Lung microvascular endothelial cell (primary cell): ENCODE results near the gene PRDM16. TPM values are rescaled to one million over a fixed set of nuclear protein-coding genes. Genes with fewer than 3 reads are reported as not detected.

ENCODE experiments used
- DNase-seq, 2 donors: peaks; one replicate each; pipeline versions ENCODE4 v3.0.0 to v3.0.0-alpha.2; 2010; ENCODE audit warnings: low read depth in 2 of 2
- total RNA-seq: library from RNA; depleted of rRNA; stranded (reverse); fragments of >200 nt; gene quantifications from 2 replicates; pipeline ENCODE4 v1.2.1, GENCODE V29; 2014

The PRDM16 gene
- 0.22 TPM in 1 of 2 replicates, not detected in the other for total RNA-seq

DNA sequence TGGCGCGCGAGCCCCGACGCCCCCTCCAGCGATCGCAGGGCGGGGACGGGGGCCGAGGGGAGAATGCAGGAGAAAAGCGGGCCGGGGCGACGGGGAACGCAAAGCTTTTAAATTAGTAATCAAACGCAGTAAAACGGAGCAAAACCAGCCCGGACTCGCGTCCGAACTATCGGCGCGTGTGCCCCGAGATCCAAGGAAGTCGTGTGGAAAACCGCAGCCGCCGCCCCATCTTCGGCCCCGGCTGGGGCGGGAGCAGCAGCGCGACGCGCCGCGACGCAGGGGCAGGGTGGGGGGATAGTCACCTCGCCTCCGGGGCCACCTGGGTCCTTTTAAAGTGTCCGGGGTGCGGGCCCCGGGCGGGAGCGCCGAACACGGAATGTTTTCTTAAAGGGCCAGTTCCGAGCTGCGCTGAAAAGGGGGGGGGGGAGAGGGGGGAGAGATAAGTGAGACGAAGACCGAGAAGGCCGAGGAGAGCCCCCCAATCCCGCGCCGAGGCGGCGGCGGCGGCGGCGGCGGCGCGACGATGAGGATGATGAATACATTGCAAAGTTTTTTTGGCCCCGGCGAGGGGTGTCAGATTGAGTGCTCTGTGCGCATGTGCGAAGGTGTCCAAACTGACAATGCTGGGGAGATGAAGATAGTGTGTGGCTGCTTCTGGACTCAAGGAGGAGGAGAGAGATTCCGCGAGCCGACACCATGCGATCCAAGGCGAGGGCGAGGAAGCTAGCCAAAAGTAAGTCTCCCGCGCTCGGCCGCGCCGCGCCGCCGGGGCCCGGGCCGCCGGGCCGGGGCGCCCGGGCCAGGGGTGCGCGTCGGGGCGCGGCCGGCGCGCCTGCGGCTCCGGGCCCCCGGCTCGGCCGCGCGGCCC lies at the start of gene PRDM16:
PRDM16 (plus strand) TSS at position 640 of the 868 bp plus-strand sequence; CDS start at position 697, 57 bp downstream.
- peak in 1 of 2 donors; percentile 13 for DNase-seq

DNA sequence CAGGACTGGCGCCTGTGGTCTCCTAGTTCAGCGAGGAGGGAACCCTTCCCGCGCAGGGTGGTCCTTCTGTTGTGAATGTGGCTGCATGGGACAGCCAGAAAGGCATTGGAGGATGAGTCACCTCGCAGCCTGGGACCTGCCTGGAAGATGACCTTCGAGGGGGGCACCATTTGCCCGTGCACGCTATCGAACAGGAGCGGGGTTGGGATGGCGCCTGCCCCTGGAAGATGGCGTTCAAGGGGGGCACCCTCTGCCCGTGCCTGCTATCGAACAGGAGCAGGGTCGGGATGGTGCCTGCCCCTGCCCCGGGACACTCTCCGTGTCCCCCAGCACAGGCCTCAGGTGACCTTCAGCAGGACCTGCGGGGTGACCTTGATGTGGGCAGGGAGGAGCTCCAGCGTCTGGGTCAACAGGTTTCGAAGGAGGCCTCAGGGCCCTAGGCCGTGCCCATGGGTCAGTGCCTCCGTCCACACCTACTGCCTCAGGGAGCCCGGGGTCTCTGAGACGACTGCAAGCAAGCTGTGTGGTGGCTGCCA lies 49.4 kb upstream of the PRDM16 start:
- DNase-seq = no peak

DNA sequence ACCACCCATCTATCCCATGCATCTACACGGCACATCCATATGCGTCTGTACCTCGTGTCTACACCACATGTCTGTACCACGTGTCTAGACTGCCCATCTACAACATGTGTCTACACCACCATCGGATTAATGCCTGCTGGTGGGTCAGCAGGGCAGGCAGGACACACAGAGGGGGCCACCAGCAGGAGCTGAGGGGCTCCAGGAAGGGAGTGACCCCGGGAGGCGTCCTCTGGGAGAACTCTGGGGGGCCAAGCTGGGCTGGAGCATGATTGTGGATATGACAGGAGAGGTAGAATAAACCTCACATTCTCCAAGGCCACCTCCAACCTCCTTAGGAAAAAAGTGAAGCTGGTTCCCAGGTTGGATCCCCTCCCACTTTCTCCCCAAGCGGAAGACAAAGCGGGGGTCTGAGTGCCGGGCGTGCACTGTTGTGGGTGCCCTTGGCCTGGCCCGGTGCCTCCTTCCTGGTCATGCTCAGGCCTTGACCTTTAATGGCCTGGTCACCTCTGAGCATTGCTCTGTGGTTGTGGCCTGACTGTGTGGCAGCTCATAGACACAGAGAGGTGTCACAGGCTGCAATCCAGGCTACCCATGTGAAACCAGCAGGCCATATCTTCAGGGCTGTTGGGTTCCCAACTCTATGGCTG lies 48.6 kb upstream of the PRDM16 start:
- DNase-seq = no peak

DNA sequence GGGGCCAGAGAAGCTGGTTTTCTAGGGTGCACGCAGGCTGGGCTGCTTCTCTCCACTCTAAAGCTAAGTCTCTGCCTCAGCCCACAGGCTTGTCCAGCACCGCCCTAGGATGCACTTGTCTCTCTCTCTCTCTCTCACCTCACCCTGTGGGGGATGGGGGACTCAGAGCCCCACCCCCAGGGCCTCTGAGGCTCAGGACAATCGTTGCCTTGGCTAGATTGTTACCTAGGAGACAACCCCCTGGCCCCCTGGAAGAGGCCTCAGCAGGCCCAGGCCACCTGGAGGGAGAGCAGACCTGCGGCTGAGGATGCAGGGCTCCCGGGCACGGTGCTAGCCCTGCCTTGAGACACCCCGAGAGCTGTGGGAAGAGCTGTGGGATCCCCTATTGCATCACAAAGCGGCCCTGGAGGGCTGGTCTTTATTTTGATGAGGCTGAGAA lies 47.8 kb upstream of the PRDM16 start, which contains the start of gene ACTRT2:
ACTRT2 (plus strand) TSS at position 235 of the 439 bp plus-strand sequence. CDS start 220 bp downstream, outside the sequence.
- DNase-seq = no peak

DNA sequence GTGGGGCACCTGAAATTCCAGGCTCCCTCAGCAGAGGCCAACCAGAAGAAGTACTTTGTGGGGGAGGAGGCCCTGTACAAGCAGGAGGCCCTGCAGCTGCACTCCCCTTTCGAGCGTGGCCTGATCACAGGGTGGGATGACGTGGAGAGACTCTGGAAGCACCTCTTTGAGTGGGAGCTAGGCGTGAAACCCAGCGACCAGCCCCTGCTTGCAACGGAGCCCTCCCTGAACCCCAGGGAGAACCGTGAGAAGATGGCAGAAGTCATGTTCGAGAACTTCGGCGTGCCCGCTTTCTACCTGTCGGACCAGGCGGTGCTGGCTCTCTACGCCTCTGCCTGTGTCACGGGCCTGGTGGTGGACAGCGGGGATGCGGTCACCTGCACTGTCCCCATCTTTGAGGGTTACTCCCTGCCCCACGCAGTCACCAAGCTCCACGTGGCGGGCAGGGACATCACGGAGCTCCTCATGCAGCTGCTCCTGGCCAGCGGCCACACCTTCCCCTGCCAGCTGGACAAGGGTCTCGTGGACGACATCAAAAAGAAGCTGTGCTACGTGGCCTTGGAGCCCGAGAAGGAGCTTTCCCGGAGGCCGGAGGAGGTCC lies 47.1 kb upstream of the PRDM16 start:
- no peak for DNase-seq

DNA sequence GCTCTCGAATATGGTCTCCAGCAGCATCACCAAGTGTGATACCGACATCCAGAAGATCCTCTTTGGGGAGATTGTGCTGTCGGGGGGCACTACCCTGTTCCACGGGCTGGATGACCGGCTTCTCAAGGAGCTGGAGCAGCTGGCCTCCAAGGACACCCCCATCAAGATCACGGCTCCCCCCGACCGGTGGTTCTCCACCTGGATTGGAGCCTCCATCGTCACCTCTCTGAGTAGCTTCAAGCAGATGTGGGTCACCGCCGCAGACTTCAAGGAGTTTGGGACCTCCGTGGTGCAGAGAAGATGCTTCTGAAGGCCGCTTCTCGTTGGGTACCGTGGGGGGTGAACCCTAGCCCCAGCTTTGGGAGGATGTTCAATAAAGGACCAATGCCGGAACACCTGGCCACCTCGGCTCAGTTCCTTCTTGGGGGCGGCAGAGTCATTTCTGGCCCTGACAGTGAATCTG lies 46.5 kb upstream of the PRDM16 start:
- DNase-seq = no peak

DNA sequence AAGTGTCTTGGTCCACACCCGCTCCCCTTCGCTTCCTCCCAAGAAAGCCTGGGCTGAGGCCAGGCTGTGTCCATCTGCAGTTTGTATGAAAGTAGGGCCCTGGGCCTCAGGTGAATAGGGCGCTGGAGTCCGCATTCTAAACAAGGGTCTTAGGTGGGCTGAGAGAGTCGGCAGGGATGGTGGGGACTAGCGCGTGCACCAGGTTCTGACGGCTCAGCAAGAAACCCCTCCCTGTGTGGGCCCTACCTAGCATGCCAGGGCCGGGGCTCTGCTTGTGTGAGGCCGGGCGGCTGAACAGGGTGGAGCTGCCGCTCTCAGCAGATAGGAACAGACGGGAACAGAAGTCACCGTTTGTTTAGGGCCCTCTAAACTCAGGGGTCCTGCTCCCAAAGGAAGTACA lies 46.0 kb upstream of the PRDM16 start:
- DNase-seq = no peak

DNA sequence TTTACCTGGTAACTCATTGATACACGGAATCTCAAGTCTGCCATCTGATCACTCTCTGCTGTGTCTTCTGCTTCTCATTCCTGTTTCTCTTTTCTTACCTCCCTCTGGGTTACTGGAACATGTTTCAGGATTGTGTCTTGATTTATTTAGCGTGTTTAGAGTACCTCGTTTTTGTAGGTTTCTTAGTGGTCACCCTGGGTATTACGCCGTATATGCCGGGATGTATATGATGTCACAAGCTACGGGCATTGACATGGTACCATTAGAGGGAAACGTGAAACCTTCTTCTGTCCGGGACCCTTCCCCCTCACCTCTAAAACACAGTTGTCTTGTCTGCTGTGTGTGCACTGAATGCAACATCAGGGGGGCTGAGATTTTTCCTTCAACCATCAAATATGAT lies 45.0 kb upstream of the PRDM16 start:
- no peak for DNase-seq

DNA sequence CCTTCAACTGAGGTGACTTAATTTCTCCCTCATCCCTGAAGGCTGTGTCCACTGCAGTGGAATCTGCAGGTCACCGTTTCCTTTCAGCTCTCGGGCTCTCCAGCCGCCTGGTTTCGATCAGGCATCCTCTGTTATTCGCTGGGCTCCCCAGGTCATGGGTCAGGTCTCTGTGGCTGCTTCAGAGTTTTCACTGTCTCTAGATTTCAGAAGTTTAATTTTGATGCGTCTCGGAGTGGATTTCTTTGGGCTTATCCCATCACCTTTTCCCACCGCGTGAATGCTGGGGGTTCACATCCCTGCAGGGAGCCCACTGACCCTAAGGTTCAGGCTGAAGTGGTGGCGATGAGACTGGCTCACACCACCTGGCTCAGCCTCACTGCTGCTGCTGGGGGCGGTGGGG lies 44.4 kb upstream of the PRDM16 start:
- DNase-seq = no peak

DNA sequence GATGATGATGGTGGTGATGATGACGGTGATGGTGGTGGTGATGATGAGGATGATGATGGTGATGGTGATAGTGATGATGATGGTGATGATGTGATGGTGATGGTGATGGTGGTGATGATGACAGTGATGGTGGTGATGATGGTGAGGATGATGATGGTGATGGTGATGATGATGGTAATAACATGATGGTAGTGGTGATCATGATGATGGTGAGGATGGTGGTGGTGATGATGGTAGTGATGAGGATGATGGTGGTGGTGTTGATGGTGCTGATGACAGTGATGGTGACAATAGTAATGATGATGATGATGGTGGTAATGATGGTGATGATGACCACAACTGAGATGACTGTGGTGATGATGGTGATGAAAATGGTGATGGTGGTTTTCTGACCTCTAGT lies 42.9 kb upstream of the PRDM16 start:
- DNase-seq = no peak

DNA sequence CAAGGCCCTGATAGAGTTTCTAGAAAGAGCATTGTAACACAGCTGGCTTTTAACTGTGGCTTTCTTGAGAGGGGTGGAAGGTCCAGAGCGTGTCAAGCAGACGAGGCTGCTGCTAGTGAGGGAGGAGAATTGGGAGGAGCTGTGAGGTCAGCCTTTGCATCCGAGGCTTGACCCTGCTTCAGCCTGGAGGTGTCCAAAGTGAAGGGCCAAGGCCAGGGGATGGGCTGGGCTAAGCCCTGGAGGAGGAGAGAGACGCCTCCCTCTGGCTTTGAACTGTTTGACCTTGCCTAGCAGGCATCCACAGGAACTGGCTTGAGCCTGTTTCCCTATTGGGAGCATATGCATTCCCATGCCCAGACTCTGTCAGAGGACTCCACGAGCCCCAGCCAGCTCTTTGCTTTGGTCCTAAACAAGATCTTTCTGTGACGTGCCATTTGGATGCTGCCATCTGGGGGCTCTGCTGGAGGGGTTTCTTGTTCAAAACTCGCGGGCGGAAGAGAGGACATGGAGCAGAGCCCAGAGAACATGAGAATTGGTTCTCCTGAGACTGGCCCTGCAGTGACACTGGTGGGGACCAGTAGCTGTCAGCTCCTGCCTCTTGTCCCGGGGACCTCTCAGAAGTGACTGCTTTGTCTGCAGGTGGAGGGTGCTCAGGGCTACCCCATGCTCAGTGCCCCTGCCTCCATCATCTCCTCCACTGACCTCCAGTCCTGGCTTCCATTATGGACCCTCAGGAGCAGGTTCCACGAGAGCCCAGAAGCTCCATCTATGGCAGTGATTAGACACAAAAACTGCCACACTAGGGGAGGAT lies 42.2 kb upstream of the PRDM16 start:
- no peak for DNase-seq

DNA sequence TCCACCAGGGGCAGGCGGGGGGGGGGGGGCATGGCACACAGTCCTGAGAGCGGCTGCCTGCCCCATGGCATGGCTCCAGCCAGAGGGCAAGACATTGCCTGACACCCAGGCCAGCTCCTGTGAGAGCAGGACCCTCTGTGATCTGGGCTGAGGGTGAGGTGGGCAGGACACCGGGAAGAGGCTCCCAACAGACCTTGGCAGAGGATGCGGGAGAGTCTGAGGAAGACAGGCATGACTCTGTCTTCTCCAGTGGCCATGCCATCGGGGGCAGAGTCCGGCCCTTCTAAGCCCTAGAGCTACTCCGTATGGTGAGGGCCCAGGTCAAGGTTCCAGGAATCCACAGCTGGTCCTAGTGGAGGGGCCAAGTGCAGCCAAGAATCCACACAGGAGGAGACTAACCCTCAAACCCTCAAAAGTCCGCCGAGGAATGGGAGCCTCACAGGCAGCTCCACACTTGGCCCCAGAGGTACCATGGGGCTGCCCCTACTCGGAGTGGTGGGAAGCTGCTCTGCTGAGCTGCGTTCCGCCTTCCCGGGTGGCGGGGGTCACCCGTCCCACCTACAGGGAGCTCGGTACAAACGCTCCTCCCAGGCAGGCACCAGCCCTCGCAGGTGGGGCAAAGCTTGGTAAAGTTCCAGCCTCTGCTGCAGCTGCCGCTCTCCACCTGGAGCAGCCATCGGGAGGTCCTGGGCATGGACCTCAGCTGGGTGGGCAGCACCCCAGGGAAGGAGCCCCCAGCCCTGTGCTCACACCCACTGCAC lies 41.2 kb upstream of the PRDM16 start:
- DNase-seq = no peak

DNA sequence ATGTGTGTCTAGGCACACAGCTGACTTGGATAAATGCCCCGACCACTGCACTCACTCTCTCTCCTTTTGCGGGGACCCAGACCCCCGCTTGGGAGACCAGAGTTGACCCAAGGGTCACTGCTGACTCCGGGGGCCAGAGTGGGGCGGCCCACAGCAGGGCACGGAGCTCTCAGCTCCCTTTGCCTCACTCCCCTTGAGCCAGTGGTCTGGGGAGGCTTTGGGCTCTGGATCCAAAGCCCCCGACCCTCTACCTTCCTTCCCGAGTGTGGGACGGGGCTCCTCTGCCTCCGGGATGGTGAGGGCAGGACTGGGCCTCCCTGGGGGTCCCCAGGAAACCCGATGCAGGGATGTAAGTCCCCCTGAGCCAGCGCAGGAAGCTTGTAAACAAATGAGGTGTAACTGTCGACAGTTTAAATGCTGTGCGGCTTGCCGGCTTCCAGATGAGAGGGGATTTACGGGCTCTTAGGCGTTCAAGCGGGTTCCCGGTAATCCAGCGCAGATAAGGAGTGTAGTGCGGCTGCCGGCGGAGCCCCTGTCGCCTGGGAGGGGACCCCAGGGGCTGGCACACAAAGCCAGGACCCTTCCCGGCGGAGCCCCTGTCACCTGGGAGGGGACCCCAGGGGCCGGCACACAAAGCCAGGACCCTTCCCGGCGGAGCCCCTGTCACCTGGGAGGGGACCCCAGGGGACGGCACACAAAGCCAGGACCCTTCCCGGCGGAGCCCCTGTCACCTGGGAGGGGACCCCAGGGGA lies 40.3 kb upstream of the PRDM16 start:
- DNase-seq = no peak

DNA sequence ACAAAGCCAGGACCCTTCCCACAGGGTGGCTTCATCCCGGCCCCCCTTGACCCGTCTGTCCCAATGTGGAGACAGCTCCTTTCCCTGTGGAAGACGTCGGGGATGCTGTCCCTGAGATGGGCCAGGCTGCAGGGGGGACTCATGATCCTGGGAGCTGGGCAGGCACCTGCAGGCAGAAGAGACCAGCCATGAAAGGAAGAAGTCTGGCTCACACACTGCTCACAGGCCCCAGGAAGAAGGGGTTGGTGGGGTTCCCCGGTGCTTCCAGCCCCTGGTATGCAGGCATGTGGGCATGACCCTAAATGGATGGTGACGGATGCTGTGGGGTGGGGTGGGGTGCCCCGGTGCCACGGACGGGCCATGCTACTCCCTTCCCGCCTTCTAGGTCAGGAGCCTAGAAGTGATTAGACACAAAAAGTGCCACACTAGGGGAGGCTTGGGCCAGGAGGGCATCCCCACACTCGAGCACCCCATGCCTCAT lies 39.5 kb upstream of the PRDM16 start:
- no peak for DNase-seq

DNA sequence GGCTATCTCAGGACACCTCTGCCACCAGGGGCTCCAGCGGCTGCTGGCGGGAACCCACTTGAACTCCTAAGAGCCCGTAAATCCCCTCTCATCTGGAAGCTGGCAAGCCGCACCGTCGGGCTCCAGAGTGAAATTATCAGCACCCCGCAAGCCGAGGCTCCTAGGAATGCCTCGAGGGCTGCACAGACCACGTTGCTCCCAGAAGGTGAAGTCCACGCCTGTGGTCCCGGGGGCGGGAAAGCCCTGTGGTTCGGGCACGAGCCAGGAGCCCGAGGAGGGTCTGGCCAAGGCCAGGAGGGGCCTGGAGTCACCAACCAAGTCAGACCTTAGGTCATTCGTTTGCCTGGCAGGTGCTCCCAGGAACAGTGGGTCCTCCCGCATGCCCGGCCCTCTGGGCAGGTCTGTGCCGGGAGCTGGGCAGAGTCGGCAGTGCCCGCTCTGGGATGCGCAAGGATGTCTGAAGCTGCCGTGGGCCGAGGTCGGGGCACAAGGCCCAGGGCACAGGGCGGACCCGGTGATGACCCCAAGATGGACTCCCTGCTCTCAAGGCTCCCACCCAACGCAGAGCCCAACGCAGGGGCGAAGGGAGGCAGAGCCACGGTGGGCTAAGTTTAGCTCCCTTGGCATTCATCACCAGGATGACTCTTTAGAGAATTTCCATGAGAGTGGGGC lies 38.9 kb upstream of the PRDM16 start:
- DNase-seq = no peak

DNA sequence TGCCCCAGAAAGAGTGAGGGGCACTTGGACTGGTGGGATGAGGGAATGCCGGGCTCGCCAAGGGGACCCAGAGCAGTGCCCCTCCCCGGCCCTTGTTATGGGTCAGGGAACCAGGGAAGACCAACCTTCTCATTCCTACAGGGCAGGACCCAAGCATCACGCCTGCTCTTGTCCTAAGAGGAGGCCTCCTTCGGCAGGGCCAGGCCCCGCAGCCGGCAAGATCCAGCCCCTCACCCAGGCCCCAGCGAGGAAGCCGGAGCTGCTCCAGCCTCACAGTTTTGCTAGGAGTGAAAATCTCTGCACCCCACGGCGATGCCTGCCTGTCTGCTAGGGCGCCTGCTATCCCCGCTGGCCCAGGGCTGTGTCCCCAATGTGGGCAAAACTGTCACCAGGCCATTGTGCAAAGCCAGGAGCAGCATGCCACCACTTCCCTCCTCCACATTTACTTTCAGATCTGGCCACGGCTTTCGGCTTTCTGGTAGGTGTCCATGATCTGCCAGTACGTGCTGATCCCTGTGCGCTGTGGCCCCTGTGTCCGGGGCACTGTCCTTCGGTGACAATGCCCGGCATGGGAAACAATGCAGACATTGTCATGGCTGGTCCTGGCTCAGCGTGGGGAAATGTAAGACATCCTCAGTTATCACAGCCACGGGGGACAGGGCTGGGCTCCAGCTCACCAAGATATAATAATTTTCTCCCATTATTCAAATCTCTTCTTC lies 38.2 kb upstream of the PRDM16 start:
- no peak for DNase-seq

DNA sequence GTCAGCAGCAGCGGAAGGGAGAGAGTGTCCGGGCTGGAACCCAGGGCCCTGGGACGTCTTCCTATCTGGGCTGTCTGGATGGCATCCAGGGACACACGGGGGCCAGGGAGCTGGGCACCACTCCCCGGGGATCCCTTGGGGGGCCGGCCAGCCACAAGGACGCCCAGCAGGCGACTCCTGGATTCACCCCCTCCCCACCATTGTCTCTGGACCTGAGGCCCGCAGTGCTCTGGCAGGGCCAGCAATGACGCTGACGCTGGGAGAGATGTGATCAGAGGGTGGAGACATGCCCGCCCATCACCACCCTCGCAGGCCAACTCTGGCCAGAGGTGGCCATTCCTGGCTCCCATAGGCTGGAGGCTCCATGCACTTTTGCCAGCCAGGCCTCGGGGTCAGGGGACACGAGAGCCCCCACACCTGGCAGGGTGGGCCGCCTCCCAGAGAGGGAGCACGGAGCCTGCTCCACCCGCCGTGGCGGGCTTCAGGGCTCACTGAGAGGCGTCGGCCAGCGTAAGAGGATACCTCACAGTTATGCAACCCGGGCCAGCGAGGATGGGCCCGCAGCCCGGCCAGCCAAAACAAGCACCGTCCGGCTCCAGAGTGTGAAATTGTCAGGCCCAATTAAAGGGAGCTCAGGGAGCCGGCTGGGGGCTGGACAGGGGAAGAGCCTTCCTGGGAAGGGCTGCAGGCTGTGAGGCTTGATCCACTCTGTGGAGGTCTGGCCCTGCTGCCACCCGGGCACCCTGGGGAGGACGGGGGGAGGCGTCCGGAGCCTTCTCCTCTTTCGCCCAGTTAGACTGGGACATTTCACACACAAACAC lies 37.4 kb upstream of the PRDM16 start:
- no peak for DNase-seq
